NCI-H524 treated with DMSO at 0.1 percent for 48 hours (cell line): ENCODE data around the gene USP53.
A peak's percentile ranks its signal among the peaks of the same experiment; 100 is the strongest.
"Not testable (repeated sequence)": the region's sequence is repeated elsewhere in the genome, so short reads cannot be mapped to it uniquely, and the experiment has no call there.

Experiments
- DNase-seq: peaks from one replicate; lab custom pipeline; 2025; lab: John Stamatoyannopoulos, UW

Gene USP53

GRCh38 chr4:119212234-119212963 lies at the start of gene USP53:
USP53 (plus strand) TSS chr4:119212713; CDS start chr4:119239760, 27,047 bp downstream.
- DNase-seq: peak; percentile 79

GRCh38 chr4:119165767-119166166 lies 46.7 kb upstream of the USP53 start:
- no peak for DNase-seq

GRCh38 chr4:119170195-119170594 lies 42.3 kb upstream of the USP53 start:
- no peak for DNase-seq

DNA sequence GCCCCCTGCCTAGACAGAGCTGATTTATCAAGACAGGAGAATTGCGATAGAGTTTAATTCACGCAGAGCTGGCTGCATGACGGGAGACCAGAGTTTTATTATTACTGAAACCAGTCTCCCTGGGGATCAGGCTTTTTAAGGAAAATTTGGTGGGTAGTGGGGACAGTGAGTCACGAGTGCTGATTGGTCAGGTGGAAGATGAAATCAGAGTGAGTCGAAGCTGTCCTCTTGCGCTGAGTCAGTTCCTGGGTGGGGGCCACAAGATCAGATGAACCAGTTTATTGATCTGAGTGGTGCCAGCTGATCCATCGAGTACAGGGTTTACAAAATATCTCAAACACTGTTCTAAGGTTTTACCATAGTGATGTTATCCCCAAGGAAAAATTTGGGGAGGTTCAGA lies 40.3 kb upstream of the USP53 start:
- DNase-seq: no peak

DNA sequence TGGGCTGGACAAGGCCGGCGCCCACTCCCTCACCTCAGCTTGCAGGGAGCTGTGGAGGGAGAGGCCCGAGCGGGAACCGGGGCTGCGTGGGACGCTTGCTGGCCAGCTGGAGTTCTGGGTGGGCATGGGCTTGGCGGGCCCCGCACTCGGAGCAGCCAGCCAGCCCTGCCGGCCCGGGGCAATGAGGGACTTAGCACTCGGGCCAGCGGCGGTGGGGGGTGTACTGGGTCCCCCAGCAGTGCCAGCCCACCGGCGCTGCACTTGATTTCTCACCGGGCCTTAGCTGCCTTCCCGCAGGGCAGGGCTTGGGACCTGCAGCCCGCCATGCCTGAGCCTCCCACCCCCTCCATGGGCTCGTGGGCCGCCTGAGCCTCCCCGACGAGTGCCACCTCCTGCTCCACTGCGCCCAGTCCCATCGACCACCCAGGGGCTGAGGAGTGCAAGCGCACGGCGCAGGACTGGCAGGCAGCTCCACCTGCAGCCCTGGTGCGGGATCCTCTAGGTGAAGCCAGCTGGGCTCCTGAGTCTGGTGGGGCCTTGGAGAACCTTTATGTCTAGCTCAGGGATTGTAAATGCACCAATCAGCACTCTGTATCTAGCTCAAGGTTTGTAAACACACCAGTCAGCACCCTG lies 38.7 kb upstream of the USP53 start:
- DNase-seq: not testable (repeated sequence)

DNA sequence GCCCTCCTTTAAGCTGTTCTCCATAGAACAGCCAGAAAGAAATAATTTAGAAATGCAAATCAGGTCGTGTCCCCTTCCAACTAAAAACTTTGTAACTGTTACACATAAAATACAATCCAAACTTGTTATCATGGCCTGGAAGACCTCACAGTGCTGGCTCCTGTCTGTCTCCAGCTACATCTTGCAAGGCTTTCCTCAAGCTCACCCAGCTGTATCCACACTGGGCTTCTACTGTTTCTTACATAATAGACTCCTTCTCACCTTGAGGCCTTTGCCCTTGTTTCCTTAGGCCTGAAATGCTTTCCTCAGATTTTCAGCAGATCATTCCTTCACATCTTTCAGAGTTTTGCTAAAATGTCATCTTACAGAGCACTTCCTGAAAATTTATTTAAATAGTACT lies 33.5 kb upstream of the USP53 start:
- no peak for DNase-seq

DNA sequence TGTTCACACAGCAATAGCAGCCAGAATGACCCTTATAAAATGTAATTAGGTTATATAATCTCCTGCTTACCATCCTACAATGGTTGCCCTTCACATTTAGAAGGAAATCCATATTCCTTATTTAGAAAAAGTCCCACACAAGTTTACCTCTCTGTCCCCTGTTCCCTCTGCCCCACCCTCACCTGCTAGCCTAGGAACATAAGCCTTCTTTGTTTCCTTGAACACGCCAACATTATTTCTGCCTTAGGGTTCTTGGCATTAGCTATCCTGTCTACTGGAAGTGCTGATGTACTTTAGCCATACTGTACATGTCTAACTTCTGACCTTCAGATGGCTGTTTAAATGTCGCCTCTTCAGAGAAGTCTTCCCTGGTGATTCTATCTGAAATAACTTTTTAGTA lies 28.4 kb upstream of the USP53 start:
- DNase-seq: no peak

GRCh38 chr4:119189638-119190037 lies 22.9 kb upstream of the USP53 start:
- no peak for DNase-seq

DNA sequence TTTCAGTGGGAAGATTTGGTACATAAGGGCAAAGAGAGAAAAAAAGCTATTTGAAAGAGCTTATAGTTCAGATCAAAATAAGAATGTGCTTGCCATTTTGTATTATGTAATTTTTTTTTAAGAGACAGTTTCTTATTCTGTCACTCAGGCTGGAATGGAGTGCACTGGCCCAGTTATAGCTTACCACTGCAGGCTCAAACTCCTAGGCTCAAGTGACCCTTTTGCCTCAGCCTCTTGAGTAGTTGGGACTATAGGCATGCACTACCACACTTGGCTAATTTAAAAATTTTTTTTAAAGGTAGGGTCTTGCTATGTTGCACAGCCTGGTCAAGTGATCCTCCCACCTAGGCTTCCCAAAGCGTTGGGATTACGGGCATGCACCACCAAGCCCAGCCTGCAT lies 22.2 kb upstream of the USP53 start:
- DNase-seq: no peak

DNA sequence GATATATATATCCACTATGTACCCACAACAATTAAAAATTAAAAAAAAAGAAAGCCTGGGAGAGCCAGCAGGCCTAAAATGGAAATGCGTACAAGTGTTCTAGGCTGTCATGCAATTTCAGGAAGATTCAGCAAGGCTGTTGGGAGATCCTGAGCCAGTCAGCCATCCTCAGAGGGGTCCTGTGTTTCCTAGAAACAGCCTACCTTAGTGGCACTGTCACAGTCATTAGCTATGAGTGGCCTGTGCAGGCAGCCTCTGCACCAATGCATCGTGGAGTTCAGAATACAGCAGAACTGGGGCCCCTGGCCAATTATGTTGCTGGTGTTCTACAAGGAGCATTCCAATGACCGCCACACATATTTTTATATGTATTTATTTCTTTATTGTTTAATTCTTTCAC lies 21.0 kb upstream of the USP53 start:
- DNase-seq: no peak

DNA sequence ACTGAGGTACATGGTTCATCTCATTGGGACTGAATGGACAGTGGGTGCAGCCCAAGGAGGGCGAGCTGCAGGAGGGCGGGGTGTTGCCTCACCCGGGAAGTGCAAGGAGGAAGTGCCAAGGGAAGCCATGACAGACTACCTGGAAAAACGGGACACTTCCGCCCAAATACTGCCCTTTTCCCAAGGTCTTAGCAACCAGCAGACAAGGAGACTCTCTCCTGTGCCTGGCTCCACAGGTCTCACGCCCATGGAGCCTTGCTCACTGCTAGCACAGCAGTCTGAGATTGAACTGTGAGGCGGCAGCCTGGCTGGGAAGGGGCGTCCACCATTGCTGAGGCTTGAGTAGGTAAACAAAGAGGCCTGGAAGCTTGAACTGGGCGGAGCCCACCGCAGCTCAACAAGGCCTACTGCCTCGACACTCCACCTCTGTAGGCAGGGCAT lies 14.7 kb upstream of the USP53 start:
- DNase-seq: no peak

DNA sequence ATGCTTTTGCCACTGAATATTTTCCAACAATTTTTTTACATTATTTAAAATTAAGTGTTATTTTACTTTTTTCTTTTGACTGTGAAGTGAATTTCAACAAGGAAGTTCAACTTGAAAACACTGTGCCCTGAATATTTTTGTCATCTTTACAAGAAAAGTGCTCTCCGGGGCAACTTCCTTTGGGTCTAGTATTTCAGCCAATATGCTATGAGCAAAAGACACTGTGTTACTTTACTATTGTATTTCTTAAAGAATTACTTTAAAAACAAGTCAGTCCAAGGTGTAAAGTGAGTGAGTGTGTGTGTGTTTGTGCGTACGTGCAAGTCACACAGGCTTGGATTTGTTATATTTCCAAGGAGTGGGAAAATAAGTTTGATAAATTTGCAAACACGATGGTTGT lies 7.6 kb upstream of the USP53 start:
- no peak for DNase-seq

DNA sequence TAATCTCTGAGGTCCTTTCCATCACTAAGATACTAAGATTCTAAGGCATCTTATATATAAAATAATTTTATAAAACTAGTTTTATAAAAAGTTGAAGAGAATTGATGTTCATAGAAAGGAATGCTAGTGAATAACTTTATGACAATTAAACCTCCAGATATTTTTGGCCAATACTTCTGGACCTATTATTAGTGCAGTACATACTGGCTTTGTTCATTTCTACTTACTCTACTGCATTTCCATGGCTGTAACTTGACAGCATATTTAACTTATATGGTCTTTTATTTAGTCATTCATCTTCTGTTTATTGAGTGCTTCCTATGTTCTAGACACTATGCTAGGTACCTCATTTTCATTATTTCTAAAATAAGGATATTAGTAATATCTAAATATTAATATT lies 6.8 kb upstream of the USP53 start:
- DNase-seq: no peak

DNA sequence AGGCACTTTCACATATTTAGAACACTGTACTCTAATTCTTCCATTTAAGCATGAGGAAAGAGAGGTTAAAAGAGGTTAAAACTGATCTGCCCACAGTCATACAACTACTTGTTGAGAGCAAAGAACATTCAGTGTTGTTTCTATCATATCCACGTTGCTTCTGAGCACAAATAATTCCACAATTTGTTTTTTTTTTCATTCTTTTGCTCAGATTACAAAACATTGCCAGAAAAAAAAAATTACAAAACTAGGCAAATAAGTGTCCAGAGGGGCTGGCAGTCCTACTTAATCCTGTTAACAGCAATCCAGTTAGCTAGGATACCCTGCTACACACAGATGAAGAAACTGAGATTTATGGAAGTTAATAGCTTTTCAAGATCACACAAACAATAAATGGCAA lies 6.3 kb upstream of the USP53 start:
- no peak for DNase-seq

- no peak for DNase-seq
These were observed 5.5 kb upstream of the USP53 start for GRCh38 chr4:119207051-119207450.

DNA sequence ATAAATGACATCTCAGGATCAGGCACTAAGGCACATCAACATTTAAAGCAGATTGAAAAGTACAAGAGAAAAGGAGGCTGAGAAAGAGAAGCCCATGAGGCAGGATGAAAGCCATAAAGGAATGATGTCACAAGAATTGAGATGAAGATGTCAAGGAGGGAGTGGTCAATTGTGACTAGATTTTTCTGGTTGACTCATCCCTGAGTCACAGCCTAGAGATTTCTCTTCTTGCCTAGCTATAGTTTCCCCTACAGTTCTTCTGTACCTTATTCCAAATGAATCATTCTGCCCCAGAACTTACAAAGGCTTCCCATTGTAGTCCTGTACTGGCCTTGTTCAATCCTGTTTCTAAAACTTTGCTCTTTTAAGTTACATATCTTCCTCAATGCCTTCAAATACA lies 3.4 kb upstream of the USP53 start:
- no peak for DNase-seq

GRCh38 chr4:119209586-119209985 lies 2.9 kb upstream of the USP53 start:
- no peak for DNase-seq

GRCh38 chr4:119210775-119211174 lies 1.7 kb upstream of the USP53 start:
- DNase-seq: no peak

DNA sequence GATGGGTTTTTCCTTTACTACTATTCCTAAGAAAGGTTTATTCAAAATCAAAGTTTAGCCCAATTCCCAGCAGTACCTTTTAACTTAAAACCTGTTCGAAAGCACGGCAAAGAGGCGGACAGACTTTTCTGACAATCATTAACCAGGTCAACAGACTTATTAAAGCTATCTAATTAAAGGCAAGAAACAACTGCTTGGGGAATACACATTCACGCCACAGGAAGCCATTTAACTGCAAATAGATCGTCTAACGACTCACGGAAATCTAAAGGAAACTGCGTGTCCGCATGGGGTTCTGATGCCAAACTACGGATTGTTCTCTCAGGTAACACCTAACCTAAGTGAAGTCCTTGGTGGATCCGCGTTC lies 663 bp upstream of the USP53 start:
- no peak for DNase-seq

- DNase-seq: peak; percentile 10
These were observed 572 bp downstream of the USP53 start for GRCh38 chr4:119212964-119213606.

- no peak for DNase-seq
These were observed 5.6 kb downstream of the USP53 start for GRCh38 chr4:119218093-119218492.

DNA sequence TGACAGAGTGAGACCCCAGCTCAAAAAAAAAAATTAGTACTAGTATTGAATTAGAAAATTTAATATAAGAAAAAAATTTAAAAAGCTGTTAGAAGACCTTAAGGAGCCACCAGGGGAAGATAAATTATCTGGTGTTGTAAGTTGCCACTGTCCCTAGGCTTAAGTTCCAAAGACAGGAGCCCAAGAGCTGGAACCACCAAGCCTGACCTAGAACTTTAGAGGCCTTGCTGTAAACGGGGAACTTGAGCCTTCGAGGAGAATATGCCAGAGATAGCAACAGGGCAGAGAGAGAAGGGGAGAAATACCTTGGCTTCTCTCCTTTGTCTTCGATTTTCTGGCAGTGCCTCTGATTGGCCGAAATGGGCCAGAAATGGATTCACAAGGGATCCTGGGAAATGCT lies 8.9 kb downstream of the USP53 start:
- DNase-seq: no peak

DNA sequence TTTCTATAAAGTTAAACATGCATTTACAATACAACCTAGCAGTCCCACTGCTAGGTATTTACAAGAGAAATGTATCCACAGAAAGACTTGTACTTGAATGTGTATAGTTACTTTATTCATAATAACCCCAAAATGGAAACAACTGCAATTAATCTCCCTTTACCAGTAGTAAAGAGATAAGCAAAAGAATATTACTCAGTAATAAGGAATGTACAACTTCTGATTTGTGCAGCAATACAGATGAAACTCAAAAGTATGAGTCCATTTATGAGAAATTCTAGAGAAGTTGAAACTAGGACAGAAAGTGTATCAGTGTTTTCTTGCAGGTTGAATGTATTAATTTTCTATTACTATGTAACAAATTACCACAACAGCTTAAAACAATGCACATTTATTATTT lies 15.2 kb downstream of the USP53 start:
- DNase-seq: no peak
